Liver (tissue), 9 donors: ENCODE data around the gene NF2. TPM values are rescaled to one million over a fixed set of nuclear protein-coding genes. Genes with fewer than 3 reads are reported as not detected.

ENCODE experiments used
- DNase-seq: peaks from one replicate; pipeline ENCODE4 v3.0.0-alpha.2; 2017; ENCODE audit warnings: low spot score
- H3K27ac ChIP-seq, 2 donors: one replicate each; pipeline ENCODE4 v1.7.0; 2013; ENCODE audit warnings: inconsistent platforms in 2 of 2, low read length in 2 of 2, control low read depth in 1 of 2, low read depth in 1 of 2, mild to moderate bottlenecking in 1 of 2
- H3K27me3 ChIP-seq, 4 donors: one replicate each; pipeline versions ENCODE4 v1.6.1 to v1.7.0; 2013; ENCODE audit warnings: low read length in 3 of 4, inconsistent platforms in 1 of 4, mild to moderate bottlenecking in 1 of 4, moderate library complexity in 1 of 4; ENCODE audit not compliant: control insufficient read depth in 4 of 4, insufficient read depth in 4 of 4
- H3K36me3 ChIP-seq, 4 donors: one replicate each; pipeline versions ENCODE4 v1.6.1 to v1.7.0; 2013; ENCODE audit warnings: low read length in 3 of 4, mild to moderate bottlenecking in 3 of 4, low read depth in 1 of 4, moderate library complexity in 1 of 4; ENCODE audit not compliant: control insufficient read depth in 4 of 4, insufficient read depth in 3 of 4
- H3K4me1 ChIP-seq, 4 donors: one replicate each; pipeline versions ENCODE4 v1.6.1 to v1.7.0; 2013; ENCODE audit warnings: low read length in 3 of 4, mild to moderate bottlenecking in 3 of 4, moderate library complexity in 1 of 4; ENCODE audit not compliant: control insufficient read depth in 4 of 4, insufficient read depth in 4 of 4
- H3K4me3 ChIP-seq, 3 donors: one replicate each; pipeline versions ENCODE4 v1.6.1 to v1.7.0; 2013; ENCODE audit warnings: low read length in 3 of 3, control low read depth in 1 of 3, low read depth in 1 of 3, mild to moderate bottlenecking in 1 of 3
- H3K9ac ChIP-seq, 2 donors: one replicate each; pipeline ENCODE4 v1.7.0; 2013; ENCODE audit warnings: low read length in 2 of 2, mild to moderate bottlenecking in 2 of 2, moderate library complexity in 2 of 2, control low read depth in 1 of 2, low read depth in 1 of 2
- H3K9me3 ChIP-seq, 4 donors: one replicate each; pipeline versions ENCODE4 v1.6.1 to v1.7.0; 2013; ENCODE audit warnings: low read length in 3 of 4; ENCODE audit not compliant: control insufficient read depth in 4 of 4
- EGR1 ChIP-seq, 2 donors: IDR thresholded peaks; 2 replicates each; pipeline ENCODE4 v1.6.1; 2016 to 2018; ENCODE audit warnings: antibody characterized with exemption in 2 of 2, low read depth in 2 of 2
- FOXA1 ChIP-seq: IDR thresholded peaks from 2 replicates; pipeline ENCODE4 v1.6.1; 2016; ENCODE audit warnings: antibody characterized with exemption
- FOXA2 ChIP-seq: IDR thresholded peaks from 2 replicates; pipeline ENCODE4 v1.6.1; 2016; ENCODE audit warnings: antibody characterized with exemption
- GABPA ChIP-seq, 2 donors: IDR thresholded peaks in 1 of 2; conservative IDR thresholded peaks in 1 of 2; 2 replicates each; pipeline ENCODE4 v1.6.1; 2016; ENCODE audit warnings: antibody characterized with exemption in 2 of 2, mild to moderate bottlenecking in 1 of 2, moderate library complexity in 1 of 2
- HNF4A ChIP-seq, 2 donors: conservative IDR thresholded peaks; 2 replicates each; pipeline ENCODE4 v1.6.1; 2016; ENCODE audit warnings: antibody characterized with exemption in 2 of 2, mild to moderate bottlenecking in 2 of 2
- JUND ChIP-seq, 2 donors: IDR thresholded peaks; 2 replicates each; pipeline ENCODE4 v1.6.1; 2016; ENCODE audit warnings: antibody characterized with exemption in 2 of 2
- NR2F2 ChIP-seq: IDR thresholded peaks from 2 replicates; pipeline ENCODE4 v1.6.1; 2016; ENCODE audit warnings: antibody characterized with exemption
- RAD21 ChIP-seq, 2 donors: IDR thresholded peaks; 2 replicates each; pipeline ENCODE4 v1.6.1; 2016; ENCODE audit warnings: antibody characterized with exemption in 2 of 2, mild to moderate bottlenecking in 2 of 2
- RXRA ChIP-seq, 2 donors: IDR thresholded peaks; 2 replicates each; pipeline ENCODE4 v1.6.1; 2017 to 2018; ENCODE audit warnings: antibody characterized with exemption in 2 of 2, mild to moderate bottlenecking in 1 of 2
- SP1 ChIP-seq: IDR thresholded peaks from 2 replicates; pipeline ENCODE4 v1.6.1; 2018; ENCODE audit warnings: antibody characterized with exemption, mild to moderate bottlenecking
- TAF1 ChIP-seq: conservative IDR thresholded peaks from 2 replicates; pipeline ENCODE4 v1.6.1; 2016; ENCODE audit warnings: antibody characterized with exemption, mild to moderate bottlenecking
- YY1 ChIP-seq: IDR thresholded peaks from 2 replicates; pipeline ENCODE4 v1.6.1; 2016; ENCODE audit warnings: antibody characterized with exemption, mild to moderate bottlenecking
- WGBS: extraction: QIAGEN DNeasy Blood & Tissue Kit; methylation state at CpG from one replicate; pipeline ENCODE4 v1.1.7; 2013; 5-methylcytosine and 5-hydroxymethylcytosine counted together
- polyA plus RNA-seq, 2 donors: library from polyadenylated mRNA; stranded (reverse) in 1 of 2; unstranded in 1 of 2; fragments of 200-250 nt in 1 of 2; fragments of >200 nt in 1 of 2; fragmentation: Nextera tagmentation in 1 of 2; extraction: Ambion mirVana in 1 of 2; gene quantifications; one replicate each; pipeline versions ENCODE4 v1.2.1 to v1.2.3, GENCODE V29; 2013 to 2015
- total RNA-seq, 2 donors: library from RNA; depleted of rRNA; stranded (reverse); fragments of >200 nt; gene quantifications; one replicate each; pipeline ENCODE4 v1.2.3, GENCODE V29; 2014
- TF ChIP-seq, protein P1 (sequence below): IDR thresholded peaks from 2 replicates; pipeline ENCODE4 v1.6.1; 2016; ENCODE audit warnings: antibody characterized with exemption
- TF ChIP-seq, protein P2 (sequence below): fragments of 150-350 bp; IDR thresholded peaks from 2 replicates; pipeline ENCODE4 v1.5.1; 2017; ENCODE audit warnings: improper control_type of control experiment, low read depth, low read length; ENCODE audit not compliant: missing input control
- TF ChIP-seq, protein P3 (sequence below): IDR thresholded peaks from 2 replicates; pipeline ENCODE4 v1.6.1; 2016; ENCODE audit warnings: antibody characterized with exemption, mild to moderate bottlenecking
- TF ChIP-seq, protein P4 (sequence below): IDR thresholded peaks from 2 replicates; pipeline ENCODE4 v1.6.1; 2016; ENCODE audit warnings: antibody characterized with exemption
- donor health status: healthy.
- donor health status: healthy.
- donor health status: healthy.
- donor health status: healthy.
- donor health status: healthy.

Gene NF2
- total and polyA plus RNA-seq, 4 donors = 6.2 to 25.2 (median 11.2) TPM

- WGBS = 81% methylated on average over 7 of the region's 7 CpGs
- H3K27me3 ChIP-seq = no peaks in the 10 kb centered on the region
Observed at GRCh38 chr22:29636751-29637150, 33.3 kb downstream of the NF2 start.

GRCh38 chr22:29637181-29637580 is 33.7 kb downstream of the NF2 start:
- Histone ChIP-seq H3K36me3 (peaks cover 1 to 18% (median 8%) of the 10 kb centered on the region in 4 donors), H3K27ac (no peak overlapping the region), H3K4me3 (no peak overlapping the region), H3K27me3 (no peaks in the 10 kb centered on the region), H3K9ac (no peak overlapping the region), H3K4me1 (no peaks in the 10 kb centered on the region), H3K9me3 (no peaks in the 10 kb centered on the region)
- no peak for DNase-seq
- TF ChIP-seq, protein P1, sequence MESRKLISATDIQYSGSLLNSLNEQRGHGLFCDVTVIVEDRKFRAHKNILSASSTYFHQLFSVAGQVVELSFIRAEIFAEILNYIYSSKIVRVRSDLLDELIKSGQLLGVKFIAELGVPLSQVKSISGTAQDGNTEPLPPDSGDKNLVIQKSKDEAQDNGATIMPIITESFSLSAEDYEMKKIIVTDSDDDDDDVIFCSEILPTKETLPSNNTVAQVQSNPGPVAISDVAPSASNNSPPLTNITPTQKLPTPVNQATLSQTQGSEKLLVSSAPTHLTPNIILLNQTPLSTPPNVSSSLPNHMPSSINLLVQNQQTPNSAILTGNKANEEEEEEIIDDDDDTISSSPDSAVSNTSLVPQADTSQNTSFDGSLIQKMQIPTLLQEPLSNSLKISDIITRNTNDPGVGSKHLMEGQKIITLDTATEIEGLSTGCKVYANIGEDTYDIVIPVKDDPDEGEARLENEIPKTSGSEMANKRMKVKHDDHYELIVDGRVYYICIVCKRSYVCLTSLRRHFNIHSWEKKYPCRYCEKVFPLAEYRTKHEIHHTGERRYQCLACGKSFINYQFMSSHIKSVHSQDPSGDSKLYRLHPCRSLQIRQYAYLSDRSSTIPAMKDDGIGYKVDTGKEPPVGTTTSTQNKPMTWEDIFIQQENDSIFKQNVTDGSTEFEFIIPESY = no peak
- TF ChIP-seq GABPA (IDR thresholded peaks at IDR 0.05 in 1 of 2, conservative IDR thresholded peaks at IDR 0.05 in 1 of 2) = no peak
- 94% methylated on average over 1 of the region's 1 CpG for WGBS

More at GRCh38 chr22:29636751-29637150, 33.3 kb downstream of the NF2 start:
- Histone ChIP-seq H3K4me1 (no peaks in the 10 kb centered on the region), H3K4me3 (no peak overlapping the region), H3K27ac (no peak overlapping the region), H3K36me3 (peaks cover 0 to 14% (median 5%) of the 10 kb centered on the region in 4 donors), H3K9me3 (no peaks in the 10 kb centered on the region), H3K9ac (no peak overlapping the region)
- TF ChIP-seq FOXA2 = no peak
- TF ChIP-seq RAD21 (IDR thresholded peaks at IDR 0.05) = no peak
- TF ChIP-seq JUND (IDR thresholded peaks at IDR 0.05) = no peak
- TF ChIP-seq TAF1 = no peak
- no peak for TF ChIP-seq NR2F2
- TF ChIP-seq RXRA (IDR thresholded peaks at IDR 0.05) = no peak
- TF ChIP-seq, protein P2, sequence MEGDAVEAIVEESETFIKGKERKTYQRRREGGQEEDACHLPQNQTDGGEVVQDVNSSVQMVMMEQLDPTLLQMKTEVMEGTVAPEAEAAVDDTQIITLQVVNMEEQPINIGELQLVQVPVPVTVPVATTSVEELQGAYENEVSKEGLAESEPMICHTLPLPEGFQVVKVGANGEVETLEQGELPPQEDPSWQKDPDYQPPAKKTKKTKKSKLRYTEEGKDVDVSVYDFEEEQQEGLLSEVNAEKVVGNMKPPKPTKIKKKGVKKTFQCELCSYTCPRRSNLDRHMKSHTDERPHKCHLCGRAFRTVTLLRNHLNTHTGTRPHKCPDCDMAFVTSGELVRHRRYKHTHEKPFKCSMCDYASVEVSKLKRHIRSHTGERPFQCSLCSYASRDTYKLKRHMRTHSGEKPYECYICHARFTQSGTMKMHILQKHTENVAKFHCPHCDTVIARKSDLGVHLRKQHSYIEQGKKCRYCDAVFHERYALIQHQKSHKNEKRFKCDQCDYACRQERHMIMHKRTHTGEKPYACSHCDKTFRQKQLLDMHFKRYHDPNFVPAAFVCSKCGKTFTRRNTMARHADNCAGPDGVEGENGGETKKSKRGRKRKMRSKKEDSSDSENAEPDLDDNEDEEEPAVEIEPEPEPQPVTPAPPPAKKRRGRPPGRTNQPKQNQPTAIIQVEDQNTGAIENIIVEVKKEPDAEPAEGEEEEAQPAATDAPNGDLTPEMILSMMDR = no peak
- TF ChIP-seq GABPA (IDR thresholded peaks at IDR 0.05 in 1 of 2, conservative IDR thresholded peaks at IDR 0.05 in 1 of 2) = no peak
- TF ChIP-seq HNF4A (conservative IDR thresholded peaks at IDR 0.05) = no peak
- TF ChIP-seq, protein P1 = no peak
- TF ChIP-seq YY1 = no peak
- TF ChIP-seq, protein P3, sequence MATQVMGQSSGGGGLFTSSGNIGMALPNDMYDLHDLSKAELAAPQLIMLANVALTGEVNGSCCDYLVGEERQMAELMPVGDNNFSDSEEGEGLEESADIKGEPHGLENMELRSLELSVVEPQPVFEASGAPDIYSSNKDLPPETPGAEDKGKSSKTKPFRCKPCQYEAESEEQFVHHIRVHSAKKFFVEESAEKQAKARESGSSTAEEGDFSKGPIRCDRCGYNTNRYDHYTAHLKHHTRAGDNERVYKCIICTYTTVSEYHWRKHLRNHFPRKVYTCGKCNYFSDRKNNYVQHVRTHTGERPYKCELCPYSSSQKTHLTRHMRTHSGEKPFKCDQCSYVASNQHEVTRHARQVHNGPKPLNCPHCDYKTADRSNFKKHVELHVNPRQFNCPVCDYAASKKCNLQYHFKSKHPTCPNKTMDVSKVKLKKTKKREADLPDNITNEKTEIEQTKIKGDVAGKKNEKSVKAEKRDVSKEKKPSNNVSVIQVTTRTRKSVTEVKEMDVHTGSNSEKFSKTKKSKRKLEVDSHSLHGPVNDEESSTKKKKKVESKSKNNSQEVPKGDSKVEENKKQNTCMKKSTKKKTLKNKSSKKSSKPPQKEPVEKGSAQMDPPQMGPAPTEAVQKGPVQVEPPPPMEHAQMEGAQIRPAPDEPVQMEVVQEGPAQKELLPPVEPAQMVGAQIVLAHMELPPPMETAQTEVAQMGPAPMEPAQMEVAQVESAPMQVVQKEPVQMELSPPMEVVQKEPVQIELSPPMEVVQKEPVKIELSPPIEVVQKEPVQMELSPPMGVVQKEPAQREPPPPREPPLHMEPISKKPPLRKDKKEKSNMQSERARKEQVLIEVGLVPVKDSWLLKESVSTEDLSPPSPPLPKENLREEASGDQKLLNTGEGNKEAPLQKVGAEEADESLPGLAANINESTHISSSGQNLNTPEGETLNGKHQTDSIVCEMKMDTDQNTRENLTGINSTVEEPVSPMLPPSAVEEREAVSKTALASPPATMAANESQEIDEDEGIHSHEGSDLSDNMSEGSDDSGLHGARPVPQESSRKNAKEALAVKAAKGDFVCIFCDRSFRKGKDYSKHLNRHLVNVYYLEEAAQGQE = no peak
- no peak for TF ChIP-seq EGR1 (IDR thresholded peaks at IDR 0.05; ENCODE audit: low read depth in 2 of 2)
- TF ChIP-seq, protein P4, sequence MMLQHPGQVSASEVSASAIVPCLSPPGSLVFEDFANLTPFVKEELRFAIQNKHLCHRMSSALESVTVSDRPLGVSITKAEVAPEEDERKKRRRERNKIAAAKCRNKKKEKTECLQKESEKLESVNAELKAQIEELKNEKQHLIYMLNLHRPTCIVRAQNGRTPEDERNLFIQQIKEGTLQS = no peak
- no peak for TF ChIP-seq SP1
- no peak for TF ChIP-seq FOXA1
- DNase-seq = no peak
